ENCODE results near the gene FCN1.

FCN1 gene

DNA sequence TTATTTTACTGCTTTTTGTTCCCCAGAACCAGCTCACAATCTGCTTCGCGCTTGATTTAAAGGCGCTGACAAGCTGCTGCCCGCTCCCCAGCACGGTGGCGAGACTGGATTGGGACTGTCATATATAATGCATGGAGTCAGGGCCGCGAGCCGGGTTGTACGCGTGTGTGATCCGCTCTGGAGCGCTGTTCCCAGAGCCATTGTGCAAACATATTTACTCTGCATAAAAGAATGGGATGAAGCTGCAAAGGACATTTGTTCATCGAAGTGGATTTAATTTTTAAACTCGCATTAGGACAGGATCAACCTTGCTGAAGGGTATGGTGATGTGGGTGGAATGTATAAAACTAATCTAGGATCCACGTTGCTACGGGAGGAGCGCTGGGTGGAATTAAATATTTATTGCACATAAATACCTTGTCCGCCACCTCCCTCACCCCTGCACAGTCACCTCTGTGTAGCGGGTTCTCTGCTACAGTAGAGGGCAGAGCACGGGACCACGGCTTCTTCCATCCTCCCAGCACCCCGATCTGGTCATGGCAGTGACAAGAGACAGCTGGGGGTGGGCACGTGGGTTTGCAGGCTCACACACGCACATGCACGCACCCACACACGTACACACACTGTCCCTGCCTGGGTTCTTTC is 18.1 kb upstream of the FCN1 start:
- no peaks in the 10 kb centered on the region for H3K4me1 ChIP-seq (ENCODE audit: control insufficient read depth, insufficient read depth, low read length)
- no peak overlapping the region for H3K27ac ChIP-seq (ENCODE audit: low read depth, low read length)
- H3K4me3 ChIP-seq (ENCODE audit: low read depth, low read length) = no peak overlapping the region
- H3K36me3 ChIP-seq (ENCODE audit: control insufficient read depth, insufficient read depth, low read length) = no peaks in the 10 kb centered on the region
- no peaks in the 10 kb centered on the region for H3K9me3 ChIP-seq (ENCODE audit: control insufficient read depth, insufficient read depth, low read depth, low read length)
- no peaks in the 10 kb centered on the region; the same call in 1 of the 2 replicates for H3K27me3 ChIP-seq (ENCODE audit: control insufficient read depth, insufficient read depth, low read length)
- H3K9ac ChIP-seq (ENCODE audit: low read length) = no peak overlapping the region

DNA sequence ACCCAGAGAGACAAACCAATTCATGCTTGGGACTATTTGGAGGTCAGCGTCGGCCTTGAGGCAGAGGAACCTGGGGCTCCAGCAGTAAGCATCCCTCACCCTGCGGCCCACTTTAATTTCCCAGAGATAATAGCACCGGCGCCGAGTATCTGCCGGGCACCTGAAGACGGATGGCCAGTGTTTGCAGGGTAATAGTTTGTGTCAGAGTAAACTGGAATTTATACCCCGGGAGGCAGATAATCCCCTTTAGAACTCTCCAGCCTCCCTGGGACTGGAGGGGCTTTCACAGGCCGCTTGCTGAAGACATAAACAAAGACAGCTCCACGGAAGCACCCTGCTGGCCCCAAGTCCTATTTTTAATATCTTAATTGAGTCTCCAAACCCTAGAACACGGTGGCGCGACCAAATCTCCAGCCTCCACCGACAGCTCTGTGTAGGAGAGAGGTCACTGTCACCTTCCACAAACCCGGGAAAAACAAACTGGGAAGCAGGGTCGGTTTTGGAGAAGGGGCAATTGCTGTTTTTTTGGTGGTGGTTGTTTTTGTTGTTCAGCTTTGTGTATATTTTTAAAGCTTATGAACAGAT is 17.4 kb upstream of the FCN1 start:
- H3K4me1 ChIP-seq (ENCODE audit: control insufficient read depth, insufficient read depth, low read length) = no peaks in the 10 kb centered on the region
- no peak overlapping the region for H3K9ac ChIP-seq (ENCODE audit: low read length)
- no peaks in the 10 kb centered on the region for H3K36me3 ChIP-seq (ENCODE audit: control insufficient read depth, insufficient read depth, low read length)
- H3K9me3 ChIP-seq (ENCODE audit: control insufficient read depth, insufficient read depth, low read depth, low read length) = no peaks in the 10 kb centered on the region
- no peak overlapping the region for H3K4me3 ChIP-seq (ENCODE audit: low read depth, low read length)
- H3K27me3 ChIP-seq (ENCODE audit: control insufficient read depth, insufficient read depth, low read length) = no peaks in the 10 kb centered on the region
- H3K27ac ChIP-seq (ENCODE audit: low read depth, low read length) = no peak overlapping the region

DNA sequence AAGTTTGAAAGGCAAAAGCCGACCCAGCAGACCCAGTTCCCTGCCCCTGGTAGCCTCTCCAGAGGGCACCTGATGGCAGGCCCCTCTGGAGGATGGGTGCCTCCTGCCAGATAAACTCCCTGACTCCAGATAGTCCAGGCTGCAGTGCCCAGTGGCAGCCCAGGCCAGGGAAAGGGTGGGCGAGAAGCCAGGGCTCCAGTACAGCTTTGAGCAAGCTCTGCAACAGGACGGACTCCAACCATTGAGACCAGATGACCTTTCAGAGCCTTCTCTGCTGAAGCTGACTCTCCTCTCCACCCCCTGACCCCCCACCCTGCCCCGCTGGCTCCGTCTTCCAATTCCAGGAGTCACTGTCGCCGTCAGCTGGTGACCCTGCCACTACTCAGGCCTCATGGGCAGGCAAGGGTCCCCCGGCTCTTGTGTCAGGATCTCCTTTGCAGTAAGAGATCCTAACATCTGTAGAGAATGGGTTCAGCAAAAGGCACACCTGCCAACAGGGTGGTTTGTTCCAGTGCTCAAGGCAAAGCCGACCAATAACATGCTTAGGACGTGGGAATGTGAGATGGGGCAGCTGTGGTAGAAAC is 15.5 kb upstream of the FCN1 start:
- Histone ChIP-seq H3K4me3 (ENCODE audit: low read depth, low read length) (no peak overlapping the region), H3K4me1 (ENCODE audit: control insufficient read depth, insufficient read depth, low read length) (no peaks in the 10 kb centered on the region), H3K36me3 (ENCODE audit: control insufficient read depth, insufficient read depth, low read length) (no peaks in the 10 kb centered on the region), H3K27ac (ENCODE audit: low read depth, low read length) (no peak overlapping the region), H3K27me3 (ENCODE audit: control insufficient read depth, insufficient read depth, low read length) (no peaks in the 10 kb centered on the region), H3K9me3 (ENCODE audit: control insufficient read depth, insufficient read depth, low read depth, low read length) (no peaks in the 10 kb centered on the region), H3K9ac (ENCODE audit: low read length) (no peak overlapping the region)

DNA sequence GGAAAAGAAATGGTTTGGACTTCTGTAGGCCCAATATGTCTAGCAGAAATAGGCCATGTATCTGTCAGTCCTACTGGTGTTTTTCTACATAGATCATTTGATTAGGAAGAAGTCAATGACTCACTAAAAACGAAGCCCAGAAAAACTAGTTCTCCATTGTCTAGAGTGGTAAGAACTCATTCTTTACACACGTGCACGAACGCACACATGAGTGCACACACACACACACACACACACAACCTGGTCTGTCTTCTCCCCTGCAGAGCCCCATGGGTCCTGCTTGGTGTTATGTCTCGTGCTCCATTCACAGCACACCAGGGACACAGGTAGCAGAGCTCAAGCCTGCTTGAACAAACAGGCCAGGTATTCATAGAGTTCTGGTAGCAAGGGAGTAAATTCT is 14.9 kb upstream of the FCN1 start:
- Histone ChIP-seq H3K36me3 (ENCODE audit: control insufficient read depth, insufficient read depth, low read length) (no peaks in the 10 kb centered on the region), H3K4me1 (ENCODE audit: control insufficient read depth, insufficient read depth, low read length) (no peaks in the 10 kb centered on the region), H3K4me3 (ENCODE audit: low read depth, low read length) (no peak overlapping the region), H3K9ac (ENCODE audit: low read length) (no peak overlapping the region), H3K9me3 (ENCODE audit: control insufficient read depth, insufficient read depth, low read depth, low read length) (no peaks in the 10 kb centered on the region), H3K27me3 (ENCODE audit: control insufficient read depth, insufficient read depth, low read length) (no peaks in the 10 kb centered on the region), H3K27ac (ENCODE audit: low read depth, low read length) (no peak overlapping the region)

DNA sequence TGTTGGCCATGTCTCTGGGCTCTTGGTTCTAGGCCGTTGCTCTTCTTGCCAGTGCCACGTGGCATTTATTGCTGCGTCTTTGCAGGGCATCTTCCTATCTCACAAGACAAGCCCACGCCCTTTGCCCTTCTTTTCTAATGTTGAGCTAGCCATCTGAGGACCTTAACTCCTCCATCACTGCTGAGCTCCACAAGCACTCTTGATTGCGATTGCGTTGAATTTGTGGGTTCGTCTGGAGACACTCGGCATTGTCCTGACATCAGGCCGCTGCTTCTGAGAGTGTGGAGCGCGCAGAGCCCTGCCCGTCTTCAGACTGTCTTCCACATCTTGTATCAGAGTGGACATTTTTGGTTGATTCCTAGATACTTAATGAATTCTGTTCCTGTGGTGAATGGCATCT is 14.5 kb upstream of the FCN1 start:
- no peak overlapping the region for H3K9ac ChIP-seq (ENCODE audit: low read length)
- H3K27me3 ChIP-seq (ENCODE audit: control insufficient read depth, insufficient read depth, low read length) = no peaks in the 10 kb centered on the region
- no peaks in the 10 kb centered on the region for H3K9me3 ChIP-seq (ENCODE audit: control insufficient read depth, insufficient read depth, low read depth, low read length)
- H3K4me3 ChIP-seq (ENCODE audit: low read depth, low read length) = no peak overlapping the region
- no peaks in the 10 kb centered on the region for H3K36me3 ChIP-seq (ENCODE audit: control insufficient read depth, insufficient read depth, low read length)
- H3K27ac ChIP-seq (ENCODE audit: low read depth, low read length) = no peak overlapping the region
- no peaks in the 10 kb centered on the region for H3K4me1 ChIP-seq (ENCODE audit: control insufficient read depth, insufficient read depth, low read length)

DNA sequence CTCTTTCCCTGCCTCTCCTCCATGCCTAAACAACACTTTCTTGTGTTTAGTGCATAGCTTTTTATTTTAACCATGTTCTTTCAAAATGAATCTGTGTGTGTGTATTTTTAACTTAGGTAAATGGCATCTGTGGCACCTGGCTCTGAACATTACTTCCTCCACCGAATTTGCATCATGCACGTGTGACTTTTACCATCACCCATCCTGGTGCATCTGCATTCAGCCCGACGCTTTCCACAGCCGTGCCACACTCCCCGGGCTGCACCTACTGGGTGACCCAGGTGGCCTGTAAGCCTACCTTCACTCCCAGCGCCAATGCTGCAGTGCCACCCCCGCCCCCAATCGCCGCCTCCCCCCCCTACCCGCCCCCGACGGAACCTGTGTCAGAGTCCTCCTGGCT is 12.7 kb upstream of the FCN1 start:
- H3K4me3 ChIP-seq (ENCODE audit: low read depth, low read length) = no peak overlapping the region
- no peaks in the 10 kb centered on the region for H3K9me3 ChIP-seq (ENCODE audit: control insufficient read depth, insufficient read depth, low read depth, low read length)
- no peaks in the 10 kb centered on the region for H3K27me3 ChIP-seq (ENCODE audit: control insufficient read depth, insufficient read depth, low read length)
- H3K9ac ChIP-seq (ENCODE audit: low read length) = no peak overlapping the region
- H3K27ac ChIP-seq (ENCODE audit: low read depth, low read length) = no peak overlapping the region
- H3K4me1 ChIP-seq (ENCODE audit: control insufficient read depth, insufficient read depth, low read length) = no peaks in the 10 kb centered on the region
- no peaks in the 10 kb centered on the region for H3K36me3 ChIP-seq (ENCODE audit: control insufficient read depth, insufficient read depth, low read length)

DNA sequence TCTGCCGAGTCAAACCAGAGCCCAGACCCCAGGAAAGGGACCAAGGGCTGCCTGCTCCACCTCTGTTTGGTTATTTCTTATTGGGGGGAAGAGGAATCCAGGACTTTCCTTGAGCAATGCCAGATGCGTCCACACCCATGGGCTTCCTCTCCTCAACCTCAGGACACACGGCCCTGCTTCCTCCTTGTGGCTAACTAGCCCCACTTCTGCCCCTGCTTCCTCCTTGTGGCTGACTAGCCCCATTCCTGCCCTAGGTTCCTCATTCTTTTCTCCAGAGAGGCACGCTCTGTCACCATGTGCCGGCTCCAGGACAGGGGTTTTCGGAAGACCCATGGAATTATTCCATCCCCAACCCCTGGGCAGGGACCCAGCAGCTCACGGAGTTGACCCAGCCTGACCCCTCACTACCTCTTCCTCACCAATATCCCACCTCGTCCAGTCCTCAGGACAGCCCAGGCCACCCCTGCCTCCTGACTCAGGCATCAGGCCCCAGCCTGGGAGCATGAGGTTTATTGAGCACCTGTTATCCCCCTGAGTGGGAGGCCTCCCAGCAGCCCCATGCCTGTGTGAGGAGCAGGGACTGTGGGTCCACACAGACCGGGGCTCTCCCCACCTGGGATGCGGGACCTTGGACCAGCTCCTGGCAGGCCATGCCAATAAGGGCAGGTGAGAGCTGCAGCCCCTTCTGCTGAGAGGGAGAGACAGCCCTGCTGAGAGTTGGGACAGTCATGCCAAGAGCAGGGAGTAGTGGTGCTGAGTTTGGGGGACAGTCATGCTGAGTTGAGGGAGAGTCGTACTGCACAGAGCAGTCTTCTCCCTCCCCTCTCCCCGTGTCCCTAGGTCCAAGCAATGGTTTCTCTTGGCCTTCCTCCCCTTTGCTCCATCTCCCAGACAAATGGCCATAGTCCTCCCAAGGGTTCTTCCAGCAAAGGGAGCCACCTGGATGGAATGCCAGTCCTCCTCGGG is 11.8 kb upstream of the FCN1 start:
- no peaks in the 10 kb centered on the region for H3K4me1 ChIP-seq (ENCODE audit: control insufficient read depth, insufficient read depth, low read length)
- H3K9me3 ChIP-seq (ENCODE audit: control insufficient read depth, insufficient read depth, low read depth, low read length) = no peaks in the 10 kb centered on the region
- H3K36me3 ChIP-seq (ENCODE audit: control insufficient read depth, insufficient read depth, low read length) = no peaks in the 10 kb centered on the region
- H3K9ac ChIP-seq (ENCODE audit: low read length) = no peak overlapping the region
- H3K27ac ChIP-seq (ENCODE audit: low read depth, low read length) = no peak overlapping the region
- H3K27me3 ChIP-seq (ENCODE audit: control insufficient read depth, insufficient read depth, low read length) = no peaks in the 10 kb centered on the region
- no peak overlapping the region for H3K4me3 ChIP-seq (ENCODE audit: low read depth, low read length)

DNA sequence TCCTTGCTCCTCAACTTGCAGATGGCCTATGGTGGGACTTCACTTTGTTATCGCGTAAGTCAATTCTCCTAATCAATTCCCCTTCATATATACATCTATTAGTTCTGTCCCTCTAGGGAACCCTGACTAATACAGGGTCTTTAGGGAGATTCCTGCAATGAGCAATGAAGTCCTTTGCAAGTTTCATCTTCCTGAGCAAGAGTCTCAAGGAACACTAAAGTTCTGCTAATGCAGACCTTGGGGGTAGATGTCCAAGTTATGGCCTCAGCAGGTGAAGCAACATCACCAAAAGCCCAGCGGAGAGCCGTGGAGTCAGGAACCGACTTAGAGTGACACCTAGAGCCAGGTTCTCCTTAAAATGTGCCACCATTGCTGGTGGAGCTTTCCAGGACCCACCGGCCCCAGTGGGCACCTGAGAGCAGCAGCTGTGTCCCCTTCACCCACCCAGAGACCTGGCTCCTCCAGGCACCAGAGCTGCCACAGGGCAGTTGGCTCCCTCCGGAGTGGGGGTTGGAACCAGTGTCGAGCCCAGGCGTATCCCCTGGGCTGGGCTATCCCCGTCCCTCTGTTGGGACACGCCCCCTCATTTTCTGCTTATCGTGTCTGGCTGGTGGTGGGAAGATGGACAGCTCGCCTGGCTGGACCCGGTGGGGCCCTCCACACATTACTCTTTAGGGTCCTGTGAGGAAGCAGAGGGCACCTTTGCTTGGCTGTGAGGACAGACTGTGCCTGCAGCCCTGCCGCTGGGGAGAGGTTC is 10.9 kb upstream of the FCN1 start:
- Histone ChIP-seq H3K9me3 (ENCODE audit: control insufficient read depth, insufficient read depth, low read depth, low read length) (no peaks in the 10 kb centered on the region), H3K36me3 (ENCODE audit: control insufficient read depth, insufficient read depth, low read length) (no peaks in the 10 kb centered on the region), H3K27me3 (ENCODE audit: control insufficient read depth, insufficient read depth, low read length) (no peaks in the 10 kb centered on the region), H3K4me1 (ENCODE audit: control insufficient read depth, insufficient read depth, low read length) (no peaks in the 10 kb centered on the region), H3K9ac (ENCODE audit: low read length) (no peak overlapping the region), H3K27ac (ENCODE audit: low read depth, low read length) (no peak overlapping the region), H3K4me3 (ENCODE audit: low read depth, low read length) (no peak overlapping the region)

DNA sequence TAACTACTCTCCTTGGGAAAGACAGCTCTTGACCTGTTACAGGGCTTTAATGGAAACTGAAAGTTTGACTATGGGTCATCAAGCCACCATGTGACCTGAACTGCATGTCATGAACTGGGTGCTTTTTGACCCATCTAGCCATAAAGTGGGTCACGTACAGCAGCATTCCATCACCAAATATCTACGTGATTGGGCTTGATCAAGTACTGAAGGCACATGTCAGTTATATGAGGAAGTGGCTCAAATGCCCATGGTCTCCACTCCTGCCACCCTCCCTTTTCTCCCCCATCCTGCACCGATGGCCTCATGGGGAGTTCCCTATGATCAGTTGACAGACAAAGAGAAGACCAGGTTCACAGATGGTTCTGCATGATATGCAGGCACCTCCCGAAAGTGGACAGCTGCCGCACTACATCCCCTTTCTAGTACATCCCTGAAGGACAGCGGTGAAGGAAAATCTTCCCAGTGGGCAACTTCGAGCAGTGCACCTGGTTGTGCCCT is 7.3 kb upstream of the FCN1 start:
- no peak overlapping the region for H3K4me3 ChIP-seq (ENCODE audit: low read depth, low read length)
- no peaks in the 10 kb centered on the region for H3K9me3 ChIP-seq (ENCODE audit: control insufficient read depth, insufficient read depth, low read depth, low read length)
- no peak overlapping the region for H3K9ac ChIP-seq (ENCODE audit: low read length)
- H3K4me1 ChIP-seq (ENCODE audit: control insufficient read depth, insufficient read depth, low read length) = no peaks in the 10 kb centered on the region
- H3K27me3 ChIP-seq (ENCODE audit: control insufficient read depth, insufficient read depth, low read length) = no peaks in the 10 kb centered on the region
- H3K36me3 ChIP-seq (ENCODE audit: control insufficient read depth, insufficient read depth, low read length) = no peaks in the 10 kb centered on the region
- no peak overlapping the region for H3K27ac ChIP-seq (ENCODE audit: low read depth, low read length)

DNA sequence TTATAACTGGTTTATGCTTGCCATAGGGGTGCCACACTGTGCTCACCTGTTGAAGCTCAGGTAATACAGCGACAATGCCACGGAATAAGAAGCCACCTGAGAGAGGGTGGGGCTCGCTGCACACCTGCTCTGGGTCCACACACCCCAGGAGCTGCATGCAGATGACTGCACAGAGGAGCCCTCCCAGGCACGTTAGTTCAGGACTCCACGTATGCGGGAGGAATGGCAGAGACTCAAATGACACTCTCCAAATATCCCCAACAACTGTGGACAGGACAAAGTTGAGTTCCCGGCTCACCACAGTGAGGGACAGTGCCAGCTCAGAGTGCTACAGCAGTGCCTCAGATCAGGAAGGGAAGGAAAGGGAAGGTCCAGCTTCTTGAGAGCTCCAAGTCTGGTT is 5.8 kb upstream of the FCN1 start:
- Histone ChIP-seq H3K4me1 (ENCODE audit: control insufficient read depth, insufficient read depth, low read length) (no peaks in the 10 kb centered on the region), H3K27me3 (ENCODE audit: control insufficient read depth, insufficient read depth, low read length) (no peaks in the 10 kb centered on the region), H3K9ac (ENCODE audit: low read length) (no peak overlapping the region), H3K36me3 (ENCODE audit: control insufficient read depth, insufficient read depth, low read length) (no peaks in the 10 kb centered on the region), H3K4me3 (ENCODE audit: low read depth, low read length) (no peak overlapping the region), H3K27ac (ENCODE audit: low read depth, low read length) (no peak overlapping the region), H3K9me3 (ENCODE audit: control insufficient read depth, insufficient read depth, low read depth, low read length) (0 out of 2 replicates have a peak, but pooled peaks cover 3% of the 10 kb centered on the region)
